NCI-H69 (cell line): Measurements from ENCODE around the gene ST3GAL4.
"Not testable (repeated sequence)": the region's sequence is repeated elsewhere in the genome, so short reads cannot be mapped to it uniquely, and the experiment has no call there.

Experiments used
- DNase-seq: peaks from one replicate; lab custom pipeline; 2025; lab: John Stamatoyannopoulos, UW

ST3GAL4 gene

GRCh38 chr11:126364735-126365134 is 9.2 kb downstream of the ST3GAL4 start:
- DNase-seq: not testable (repeated sequence)

- not testable (repeated sequence) for DNase-seq
Observed at GRCh38 chr11:126365508-126365907, 10.0 kb downstream of the ST3GAL4 start.

GRCh38 chr11:126366064-126366822 is 10.8 kb downstream of the ST3GAL4 start:
- DNase-seq: peak; percentile 15

GRCh38 chr11:126366823-126367654 is 11.6 kb downstream of the ST3GAL4 start:
- not testable (repeated sequence) for DNase-seq

GRCh38 chr11:126367806-126368205 is 12.3 kb downstream of the ST3GAL4 start:
- DNase-seq: not testable (repeated sequence)

GRCh38 chr11:126368336-126369119 is 13.0 kb downstream of the ST3GAL4 start:
- peak; percentile 92 for DNase-seq

- DNase-seq: no peak
Observed at GRCh38 chr11:126370016-126370415, 14.5 kb downstream of the ST3GAL4 start.

- DNase-seq: no peak
Observed at GRCh38 chr11:126371595-126371994, 16.1 kb downstream of the ST3GAL4 start.

- DNase-seq: peak; percentile 55
Observed at GRCh38 chr11:126373389-126374066, 18.0 kb downstream of the ST3GAL4 start.

GRCh38 chr11:126374562-126375300 is 19.2 kb downstream of the ST3GAL4 start:
- not testable (repeated sequence) for DNase-seq

- DNase-seq: peak; percentile 31
Observed at GRCh38 chr11:126375726-126376125, 20.2 kb downstream of the ST3GAL4 start.

- DNase-seq: no peak
Observed at GRCh38 chr11:126378763-126379162, 23.3 kb downstream of the ST3GAL4 start.

- no peak for DNase-seq
Observed at GRCh38 chr11:126380909-126381308, 25.4 kb downstream of the ST3GAL4 start.

- not testable (repeated sequence) for DNase-seq
Observed at GRCh38 chr11:126381960-126382359, 26.5 kb downstream of the ST3GAL4 start.

- DNase-seq: not testable (repeated sequence)
Observed at GRCh38 chr11:126382641-126383040, 27.2 kb downstream of the ST3GAL4 start.

- no peak for DNase-seq
Observed at GRCh38 chr11:126383339-126384335, 28.2 kb downstream of the ST3GAL4 start.

- DNase-seq: peak; percentile 15
Observed at GRCh38 chr11:126384449-126385070, 29.1 kb downstream of the ST3GAL4 start.

GRCh38 chr11:126385991-126386728 is 30.7 kb downstream of the ST3GAL4 start:
- DNase-seq: no peak

GRCh38 chr11:126386729-126387071 is 31.2 kb downstream of the ST3GAL4 start:
- peak; percentile 94 for DNase-seq
